Measurements from ENCODE around the gene MX1. TPM values are rescaled to one million over a fixed set of nuclear protein-coding genes. Genes with fewer than 3 reads are reported as not detected.

MX1 gene
- total RNA-seq, 4 donors from 2014 or later, result 27.3 to 82.2 (median 61.9) TPM

- in situ Hi-C loops (cut with MboI; ENCODE audit: low pct_ligation_motif_present in 1 of 4, low pct_unique_long_range_greater_than_20kb in 1 of 4, low sequenced_read_pairs in 3 of 4) (no loop called here), intact Hi-C loops (cut with DNase I; ENCODE audit: low total_unique reads) (no loop called here)
- Histone ChIP-seq H3K9me3 (no peaks in the 10 kb centered on the region), H3K27me3 (no peaks in the 10 kb centered on the region), H3K4me1 (no peaks in the 10 kb centered on the region), H3K4me3 (no peak overlapping the region), H3K27ac (no peak overlapping the region), H3K36me3 (no peaks in the 10 kb centered on the region)
- TF ChIP-seq CTCF (IDR thresholded peaks at IDR 0.05) (no peak), POLR2AphosphoS5 (IDR thresholded peaks at IDR 0.05) (no peak), POLR2A (IDR thresholded peaks at IDR 0.05) (no peak), EP300 (IDR thresholded peaks at IDR 0.05; ENCODE audit: low read depth) (no peak)
- 94% methylated on average over 10 of the region's 10 CpGs; no CpG with 5 or more reads in 1 of the 2 donors for WGBS, 2 donors (ENCODE audit: low coverage in 1 of 2)
- DNase-seq, result no peak
Measured at GRCh38 chr21:41402796-41403195, 23.2 kb upstream of the MX1 start.

- H3K27me3 ChIP-seq, result no peaks in the 10 kb centered on the region
- no peaks in the 10 kb centered on the region for H3K9me3 ChIP-seq
- no peaks in the 10 kb centered on the region for H3K4me1 ChIP-seq
- no peak overlapping the region for H3K27ac ChIP-seq
- no peak for DNase-seq
- intact Hi-C loops (cut with DNase I; ENCODE audit: low total_unique reads), result no loop called here
- H3K36me3 ChIP-seq, result no peaks in the 10 kb centered on the region
- in situ Hi-C loops (cut with MboI; ENCODE audit: low pct_ligation_motif_present in 1 of 4, low pct_unique_long_range_greater_than_20kb in 1 of 4, low sequenced_read_pairs in 3 of 4), result no loop called here
- no peak for TF ChIP-seq CTCF (IDR thresholded peaks at IDR 0.05)
- TF ChIP-seq POLR2AphosphoS5 (IDR thresholded peaks at IDR 0.05), result no peak
- WGBS, 2 donors (ENCODE audit: low coverage in 1 of 2), result 94% methylated on average over 9 of the region's 9 CpGs; no CpG with 5 or more reads in 1 of the 2 donors
- H3K4me3 ChIP-seq, result no peak overlapping the region
Measured at GRCh38 chr21:41403331-41403730, 22.7 kb upstream of the MX1 start.

GRCh38 chr21:41403966-41404365 is 22.1 kb upstream of the MX1 start:
- Histone ChIP-seq H3K9me3 (no peaks in the 10 kb centered on the region), H3K4me3 (no peak overlapping the region), H3K27ac (no peak overlapping the region), H3K27me3 (no peaks in the 10 kb centered on the region), H3K4me1 (no peaks in the 10 kb centered on the region), H3K36me3 (no peaks in the 10 kb centered on the region)
- 98% methylated on average over 10 of the region's 10 CpGs; no CpG with 5 or more reads in 1 of the 2 donors for WGBS, 2 donors (ENCODE audit: low coverage in 1 of 2)
- intact Hi-C loops (cut with DNase I; ENCODE audit: low total_unique reads), result no loop called here
- no peak for TF ChIP-seq POLR2A (IDR thresholded peaks at IDR 0.05)
- TF ChIP-seq EP300 (IDR thresholded peaks at IDR 0.05; ENCODE audit: low read depth), result no peak
- no peak for TF ChIP-seq POLR2AphosphoS5 (IDR thresholded peaks at IDR 0.05)
- TF ChIP-seq CTCF (IDR thresholded peaks at IDR 0.05), result no peak
- DNase-seq, result no peak
- in situ Hi-C loops (cut with MboI; ENCODE audit: low pct_ligation_motif_present in 1 of 4, low pct_unique_long_range_greater_than_20kb in 1 of 4, low sequenced_read_pairs in 3 of 4), result no loop called here

- H3K4me1 ChIP-seq, result no peaks in the 10 kb centered on the region
- H3K9me3 ChIP-seq, result no peaks in the 10 kb centered on the region
- intact Hi-C loops (cut with DNase I; ENCODE audit: low total_unique reads), result no loop called here
- no peaks in the 10 kb centered on the region for H3K27me3 ChIP-seq
- in situ Hi-C loops (cut with MboI; ENCODE audit: low pct_ligation_motif_present in 1 of 4, low pct_unique_long_range_greater_than_20kb in 1 of 4, low sequenced_read_pairs in 3 of 4), result no loop called here
- no peak for DNase-seq
- no peaks in the 10 kb centered on the region for H3K36me3 ChIP-seq
- no peak overlapping the region for H3K4me3 ChIP-seq
- TF ChIP-seq POLR2A (IDR thresholded peaks at IDR 0.05), result no peak
- TF ChIP-seq POLR2AphosphoS5 (IDR thresholded peaks at IDR 0.05), result no peak
- no peak for TF ChIP-seq EP300 (IDR thresholded peaks at IDR 0.05; ENCODE audit: low read depth)
- TF ChIP-seq CTCF (IDR thresholded peaks at IDR 0.05), result no peak
- WGBS, 2 donors (ENCODE audit: low coverage in 1 of 2), result 96% methylated on average over 4 of the region's 4 CpGs; no CpG with 5 or more reads in 1 of the 2 donors
- no peak overlapping the region for H3K27ac ChIP-seq
Measured at GRCh38 chr21:41405321-41405720, 20.7 kb upstream of the MX1 start.
